ENCODE data around the gene DOCK3. TPM values are rescaled to one million over a fixed set of nuclear protein-coding genes. Genes with fewer than 3 reads are reported as not detected.
"Not testable (repeated sequence)": the region's sequence is repeated elsewhere in the genome, so short reads cannot be mapped to it uniquely, and the experiment has no call there.

The DOCK3 gene
- total RNA-seq, 1 donor from 2014 or later: 3.9 TPM

DNA sequence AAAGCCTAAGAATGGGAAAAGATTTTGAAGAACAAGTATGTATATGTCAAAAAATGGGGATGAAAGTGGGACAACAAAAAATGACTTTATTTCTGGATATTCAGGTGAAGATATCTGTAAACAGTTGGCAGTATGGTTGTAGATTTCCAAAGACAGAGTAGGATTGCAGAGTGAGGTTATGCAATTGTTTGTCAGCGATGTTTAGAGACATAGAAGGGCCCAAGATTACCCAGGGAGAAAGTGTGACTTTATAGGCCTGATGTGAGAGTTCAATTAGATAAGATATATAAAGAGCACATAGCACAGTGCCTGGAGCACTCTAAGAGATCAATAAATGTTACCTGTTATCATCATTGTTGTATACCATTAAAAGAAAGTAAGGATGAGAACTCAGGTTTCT lies 319.8 kb downstream of the DOCK3 start:
- DNase-seq (ENCODE audit: missing footprints) (no peak), ATAC-seq (no peak)
- intact Hi-C loops (cut with DNase I): no loop called here

DNA sequence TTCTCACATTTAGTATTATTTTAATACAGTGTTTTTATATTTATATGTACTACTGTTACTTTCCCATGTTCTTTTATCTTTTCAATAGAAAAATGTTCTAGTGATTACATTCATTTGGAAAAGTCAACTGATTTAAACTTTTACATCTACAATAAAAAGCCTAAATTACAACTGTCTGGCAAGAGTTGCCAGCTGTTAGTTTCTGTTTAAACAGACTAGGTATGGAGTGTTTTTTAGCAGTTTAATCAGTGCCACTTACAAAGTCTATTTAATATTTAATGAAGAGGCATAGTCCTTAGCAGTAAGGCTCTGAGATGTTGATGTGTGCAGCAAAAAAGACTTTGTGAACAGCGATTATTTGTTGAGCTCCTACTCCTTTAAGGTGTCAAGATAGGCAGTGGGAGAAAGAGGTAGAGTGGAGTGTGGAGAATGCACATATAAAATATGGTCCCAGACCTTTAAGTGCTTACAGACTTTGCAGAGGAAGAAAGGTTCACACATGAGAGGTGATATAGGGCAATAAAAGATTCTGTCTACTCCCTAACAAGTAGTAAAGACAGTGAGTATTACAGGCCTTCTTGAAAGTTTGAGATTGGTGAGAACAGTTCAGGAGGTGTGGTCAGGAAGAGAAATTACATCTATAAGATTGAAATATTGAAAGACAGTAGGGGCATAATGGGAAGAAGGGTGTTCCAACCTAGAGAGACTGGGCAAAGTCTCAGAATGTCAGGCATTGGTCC lies 320.5 kb downstream of the DOCK3 start:
- intact Hi-C loops (cut with DNase I): no loop called here
- no peak for ATAC-seq
- DNase-seq (ENCODE audit: missing footprints): no peak

DNA sequence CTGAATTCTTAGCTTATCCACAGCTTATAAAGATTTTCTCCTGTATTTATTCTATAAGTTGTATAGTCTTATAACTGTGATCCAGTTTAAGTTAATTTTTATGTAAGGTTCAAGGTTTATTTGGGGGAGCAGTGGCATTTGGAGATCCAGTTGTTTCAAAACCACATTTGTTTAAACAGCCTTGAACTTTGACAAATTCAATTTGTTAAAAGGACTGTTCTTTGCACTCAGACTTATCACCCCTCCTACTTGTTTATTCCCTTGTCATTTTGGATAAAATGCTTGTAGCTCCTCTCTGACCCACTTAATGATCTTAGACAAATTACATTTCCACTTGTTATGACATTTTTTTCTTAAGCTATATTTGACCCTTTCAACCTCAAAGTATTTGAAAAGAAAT lies 327.8 kb downstream of the DOCK3 start:
- no peak for DNase-seq (ENCODE audit: missing footprints)
- intact Hi-C loops (cut with DNase I): no loop called here
- ATAC-seq: no peak

DNA sequence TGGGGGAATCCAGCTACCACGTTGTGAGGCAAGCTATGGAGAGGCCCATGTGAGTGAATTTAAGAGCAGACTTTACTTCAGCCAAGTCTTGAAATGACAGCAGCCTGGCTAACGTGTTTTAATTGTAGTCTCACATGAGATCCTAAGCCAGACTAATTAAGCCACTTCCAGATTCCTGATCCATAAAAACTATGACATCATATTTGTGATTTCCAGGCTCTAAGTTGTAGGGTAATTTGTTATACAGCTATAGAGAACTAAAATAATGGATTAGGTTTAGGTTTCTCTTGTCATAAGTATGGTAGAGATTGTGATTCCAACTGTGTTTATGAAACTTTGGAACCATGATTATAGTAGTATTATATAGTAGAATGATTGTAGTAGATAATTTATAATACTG lies 329.5 kb downstream of the DOCK3 start:
- DNase-seq (ENCODE audit: missing footprints) (no peak), ATAC-seq (no peak)
- intact Hi-C loops (cut with DNase I): no loop called here

DNA sequence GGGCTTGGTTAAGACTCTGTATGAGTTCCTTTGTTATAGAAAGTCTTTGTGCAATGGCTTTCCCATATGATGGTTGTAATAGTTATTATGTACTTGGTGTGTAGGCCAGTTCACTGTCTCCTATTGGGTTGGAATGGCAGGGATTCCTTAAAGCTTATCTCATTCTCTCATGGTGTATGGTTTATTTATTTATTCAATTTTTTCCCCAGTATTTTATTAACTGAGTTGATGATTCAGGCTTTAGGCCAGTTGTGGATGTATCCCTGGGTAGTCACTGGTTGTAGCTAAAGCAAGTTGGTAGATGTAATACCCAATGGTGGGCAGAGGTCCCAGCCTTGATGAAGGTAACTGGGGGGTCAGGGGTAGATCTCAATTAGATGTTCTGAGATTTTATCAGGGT lies 349.4 kb downstream of the DOCK3 start:
- intact Hi-C loops (cut with DNase I): no loop called here
- DNase-seq (ENCODE audit: missing footprints) (no peak), ATAC-seq (no peak)

DNA sequence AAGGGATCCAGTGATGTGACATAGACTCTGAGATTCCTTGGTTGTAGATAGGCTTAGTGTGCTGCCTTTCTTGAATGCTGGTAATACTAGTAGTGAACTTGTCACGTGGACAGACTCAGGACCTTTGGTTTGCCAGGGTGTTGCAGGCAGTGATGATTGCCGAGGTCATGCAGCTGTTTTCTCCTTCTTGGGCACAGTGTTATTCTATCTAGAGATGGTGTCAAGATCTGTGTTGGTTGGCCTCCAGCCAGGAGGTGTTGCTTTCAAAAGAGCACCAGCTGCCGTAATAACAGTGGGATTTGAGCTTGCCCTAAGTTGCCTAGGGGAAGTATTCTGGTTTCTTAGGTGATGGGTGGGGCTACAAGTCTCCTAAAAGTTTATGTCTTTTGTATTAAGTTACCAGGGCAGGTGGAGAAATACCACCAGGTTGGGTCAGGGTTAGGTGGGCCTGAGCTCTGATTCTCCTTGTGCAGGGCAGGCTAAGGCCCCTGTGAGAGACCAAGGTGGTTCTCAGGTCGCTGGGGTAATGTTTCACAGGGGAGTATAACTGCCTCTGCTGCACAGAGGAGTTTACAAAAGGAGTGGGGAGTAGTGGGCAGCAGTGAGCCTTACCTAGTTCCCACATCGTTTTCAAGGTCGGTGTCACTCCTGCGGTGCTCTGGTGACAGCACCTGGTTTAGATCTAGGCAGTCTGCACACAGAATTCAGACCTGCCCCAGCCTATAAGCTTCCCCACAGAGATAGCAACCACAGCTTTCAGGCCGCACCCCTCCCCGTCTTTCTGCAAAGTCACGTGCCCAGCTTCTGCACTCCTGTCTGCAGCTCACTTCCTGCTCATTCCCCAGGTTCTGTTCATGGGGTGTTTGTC lies 350.3 kb downstream of the DOCK3 start:
- DNase-seq (ENCODE audit: missing footprints) (no peak), ATAC-seq (peak; percentile 28)
- intact Hi-C loops (cut with DNase I): no loop called here

DNA sequence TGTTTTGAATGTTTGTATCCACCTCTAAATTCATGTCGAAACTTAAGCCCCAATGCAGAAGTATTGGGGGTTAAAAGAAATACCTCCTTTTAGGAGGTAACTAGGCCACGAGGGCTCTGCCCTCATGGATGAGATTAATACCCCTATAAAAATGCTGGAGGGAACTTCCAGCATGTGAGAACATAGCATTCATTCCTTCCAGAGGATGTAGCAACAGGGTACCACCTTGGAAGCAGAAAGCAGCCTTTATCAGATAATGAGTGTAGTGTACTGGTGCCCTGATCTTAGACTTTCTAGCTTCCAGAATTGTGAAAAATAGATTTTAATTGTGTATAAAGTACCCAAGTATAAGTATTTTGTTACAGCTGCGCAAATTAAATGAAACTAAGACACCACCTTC lies 356.9 kb downstream of the DOCK3 start:
- intact Hi-C loops (cut with DNase I): no loop called here
- ATAC-seq: no peak
- DNase-seq (ENCODE audit: missing footprints): no peak

DNA sequence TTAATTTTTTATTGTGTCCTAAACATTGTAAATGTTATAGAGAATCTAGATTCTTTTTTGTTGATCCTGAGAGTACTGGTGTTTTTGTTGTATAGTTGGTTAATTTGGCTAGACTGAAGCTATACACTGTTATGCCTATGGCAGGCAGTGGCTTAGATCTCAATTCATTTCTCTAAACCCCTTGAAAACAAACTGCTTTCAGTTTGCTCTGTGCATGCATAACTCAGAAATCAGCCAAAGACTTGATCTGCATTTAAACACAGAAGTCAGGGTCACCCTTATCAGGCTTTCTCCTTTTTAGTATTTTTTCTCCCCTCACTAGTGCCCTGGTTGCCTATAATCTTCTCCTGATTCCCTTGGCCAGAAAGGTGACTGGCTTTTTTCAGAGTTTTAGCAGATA lies 360.9 kb downstream of the DOCK3 start:
- no peak for ATAC-seq
- intact Hi-C loops (cut with DNase I): no loop called here

DNA sequence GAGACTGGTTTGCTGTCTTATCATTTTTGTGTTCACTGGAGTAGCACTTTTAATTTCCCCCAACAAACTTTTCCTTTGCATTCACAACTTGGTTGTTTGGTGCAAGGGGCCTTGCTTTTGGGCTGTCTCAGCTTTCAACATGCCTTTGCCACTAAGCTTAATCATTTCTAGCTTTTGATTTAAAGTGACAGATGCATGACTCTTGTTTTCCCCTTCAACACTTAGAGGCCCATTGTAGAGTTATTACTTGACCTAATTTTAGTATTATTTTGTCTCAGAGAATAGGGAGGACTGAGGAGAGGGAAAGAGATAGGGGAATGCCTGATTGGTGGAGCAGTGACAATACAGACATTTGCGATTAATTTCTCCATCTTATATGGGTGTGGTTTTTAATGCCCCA lies 370.3 kb downstream of the DOCK3 start:
- DNase-seq (ENCODE audit: missing footprints): no peak
- ATAC-seq: no peak
- intact Hi-C loops (cut with DNase I): no loop called here

More for the DNA sequence above, 360.9 kb downstream of the DOCK3 start:
- no peak for DNase-seq (ENCODE audit: missing footprints)

DNA sequence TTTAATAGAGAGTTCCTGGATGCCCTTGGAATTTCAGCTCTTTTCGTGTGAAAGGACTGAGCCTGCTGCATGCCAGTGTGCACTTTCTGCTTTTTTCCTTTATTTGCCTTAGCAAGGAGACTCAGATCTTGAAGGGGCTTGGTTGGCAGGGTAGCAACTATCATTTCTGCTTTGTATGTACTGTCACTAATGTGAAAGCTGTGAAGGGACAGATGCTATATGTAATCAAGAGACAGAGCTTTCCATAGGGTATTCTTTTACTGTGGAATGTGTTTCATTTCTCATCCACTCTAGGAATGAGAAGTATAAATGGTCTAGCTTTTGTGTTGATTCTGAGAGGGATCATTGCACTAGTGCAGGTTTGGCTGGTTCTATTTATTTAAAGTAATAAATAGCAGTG lies 377.8 kb downstream of the DOCK3 start:
- ATAC-seq: no peak
- intact Hi-C loops (cut with DNase I): no loop called here
- no peak for DNase-seq (ENCODE audit: missing footprints)

DNA sequence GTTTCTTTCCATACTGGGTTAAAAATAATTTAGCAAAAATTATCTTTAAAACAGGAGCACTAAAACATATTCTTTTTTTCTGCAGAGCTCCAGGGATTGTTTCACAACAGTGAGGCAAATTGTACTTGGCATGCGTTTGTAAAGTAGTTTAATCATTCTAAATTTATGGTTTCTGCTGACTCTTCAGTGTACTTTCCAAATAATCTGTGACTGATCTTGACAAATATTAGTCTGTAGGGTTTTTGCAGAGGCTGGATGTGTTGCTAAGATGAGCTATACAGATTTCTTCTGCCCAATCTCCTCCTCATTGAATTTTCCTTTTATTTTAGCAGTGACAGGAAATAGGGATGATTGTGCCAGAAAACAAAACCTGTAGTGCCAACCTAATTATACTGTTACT lies 382.4 kb downstream of the DOCK3 start:
- ATAC-seq (no peak), DNase-seq (ENCODE audit: missing footprints) (no peak)
- intact Hi-C loops (cut with DNase I): no loop called here

DNA sequence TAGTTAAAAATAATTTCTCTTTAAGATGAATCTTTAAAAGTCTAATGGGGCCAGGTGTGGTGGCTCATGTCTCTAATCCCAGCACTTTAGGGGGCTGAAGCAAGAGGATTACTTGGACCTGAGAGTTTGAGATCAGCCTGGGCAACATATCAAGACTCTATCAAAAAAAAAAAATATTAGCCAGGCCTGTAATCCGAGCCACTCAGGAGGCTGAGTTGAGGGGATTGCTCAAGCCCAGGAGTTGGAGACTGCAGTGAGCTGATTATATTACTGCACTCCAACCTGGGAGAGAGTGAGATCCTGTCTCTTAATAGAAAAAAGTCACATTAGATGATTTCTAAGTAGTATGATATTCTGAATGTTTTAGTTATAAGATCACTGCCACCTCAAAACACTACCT lies 388.3 kb downstream of the DOCK3 start:
- intact Hi-C loops (cut with DNase I): no loop called here
- no peak for ATAC-seq

DNA sequence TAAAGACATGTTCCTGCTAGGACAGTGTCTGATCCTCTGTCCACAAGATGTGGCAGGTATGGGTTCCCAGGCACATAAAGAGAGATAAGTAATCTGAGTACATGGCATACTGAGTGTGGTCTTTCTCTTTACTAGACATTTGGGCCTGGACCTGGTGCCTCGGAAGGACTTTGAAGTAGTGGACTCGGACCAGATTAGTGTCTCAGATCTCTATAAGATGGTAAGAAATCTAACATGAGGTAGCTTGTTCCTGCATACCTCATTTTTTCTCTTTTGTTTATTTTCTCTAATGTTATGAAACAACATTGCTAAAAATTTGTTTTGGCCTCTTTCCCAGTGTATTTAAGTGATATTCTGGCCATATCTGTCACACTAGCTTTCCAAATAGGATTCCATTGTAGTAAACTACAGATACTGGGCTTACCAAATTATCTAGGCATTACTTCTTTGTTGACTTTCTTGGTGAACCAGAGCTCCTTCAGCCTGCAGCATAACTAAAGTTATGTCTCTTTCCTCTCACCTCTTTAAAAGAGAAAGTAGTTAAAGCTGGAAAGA lies 400.6 kb downstream of the DOCK3 start:
- no peak for ATAC-seq
- no peak for DNase-seq (ENCODE audit: missing footprints)
- intact Hi-C loops (cut with DNase I): no loop called here

More for the DNA sequence above, 388.3 kb downstream of the DOCK3 start:
- no peak for DNase-seq (ENCODE audit: missing footprints)

DNA sequence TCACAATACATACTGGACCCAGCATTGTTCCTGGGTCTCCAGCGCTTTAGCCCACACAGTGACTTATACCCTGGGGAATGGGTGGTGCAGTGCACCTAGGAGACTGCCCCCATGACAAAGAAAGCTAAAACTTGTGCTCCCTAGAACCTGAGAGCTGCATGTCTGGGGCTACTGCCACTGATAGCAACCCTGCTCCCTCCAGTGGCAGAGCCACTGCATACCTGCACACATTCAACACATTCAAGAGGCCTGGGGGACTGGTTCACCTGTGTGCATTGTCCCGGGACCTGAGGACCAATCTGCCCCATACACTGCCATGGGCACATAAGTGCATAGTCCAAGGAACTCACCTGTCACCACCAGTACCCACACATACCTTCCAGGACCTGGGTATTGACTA lies 407.6 kb downstream of the DOCK3 start:
- ATAC-seq: no peak
- no peak for DNase-seq (ENCODE audit: missing footprints)
- intact Hi-C loops (cut with DNase I): no loop called here

DNA sequence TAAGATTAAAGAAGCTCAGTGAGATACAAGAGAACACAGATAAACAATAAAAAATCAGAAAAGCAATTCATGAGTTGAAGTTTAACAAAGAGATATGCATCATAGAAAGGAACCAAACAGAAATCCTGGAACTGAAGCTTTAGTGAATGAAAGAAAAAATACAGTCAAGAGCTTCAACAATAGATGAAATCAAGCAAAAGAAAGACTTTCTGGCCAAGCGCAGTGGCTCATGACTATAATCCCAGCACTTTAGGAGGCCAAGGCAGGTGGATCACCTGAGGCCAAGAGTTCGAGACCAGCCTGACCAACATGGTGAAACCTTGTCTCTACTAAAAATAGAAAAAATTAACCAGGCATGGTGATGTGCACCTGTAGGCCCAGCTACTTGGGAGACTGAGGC lies 408.8 kb downstream of the DOCK3 start:
- intact Hi-C loops (cut with DNase I): no loop called here
- DNase-seq (ENCODE audit: missing footprints): no peak
- ATAC-seq: no peak

DNA sequence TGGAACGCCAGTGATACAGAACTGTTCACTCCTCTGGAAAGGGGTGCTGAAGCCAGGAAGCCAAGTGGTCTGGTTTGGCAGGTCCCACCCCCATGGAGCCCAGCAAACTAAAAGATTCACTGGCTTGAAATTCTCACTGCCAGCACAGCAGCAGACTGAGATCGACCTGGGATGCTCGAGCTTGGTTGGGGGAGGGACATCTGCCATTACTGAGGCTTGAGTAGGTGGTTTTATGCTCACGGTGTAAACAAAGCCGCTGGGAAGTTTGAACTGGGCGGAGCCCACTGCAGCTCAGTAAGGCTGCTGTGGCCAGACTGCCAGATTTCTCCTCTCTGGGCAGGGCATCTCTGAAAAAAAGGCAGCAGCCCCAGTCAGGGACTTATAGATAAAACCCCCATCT lies 417.4 kb downstream of the DOCK3 start:
- ATAC-seq; DNase-seq (ENCODE audit: missing footprints); intact Hi-C loops (cut with DNase I): not testable (repeated sequence)

DNA sequence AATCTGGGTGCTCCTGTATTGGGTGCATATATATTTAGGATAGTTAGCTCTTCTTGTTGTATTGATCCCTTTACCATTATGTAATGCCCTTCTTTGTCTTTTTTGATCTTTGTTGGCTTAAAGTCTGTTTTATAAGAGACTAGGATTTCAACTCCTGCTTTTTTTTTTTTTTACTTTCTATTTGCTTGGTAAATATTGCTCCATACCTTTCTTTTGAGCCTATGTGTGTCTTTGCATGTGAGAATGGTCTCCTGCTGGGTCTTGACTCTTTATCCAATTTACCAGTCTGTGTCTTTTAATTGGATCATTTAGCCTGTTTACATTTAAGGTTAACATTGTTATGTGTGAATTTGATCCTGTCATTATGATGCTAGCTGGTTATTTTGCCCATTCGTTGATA lies 420.1 kb downstream of the DOCK3 start:
- DNase-seq (ENCODE audit: missing footprints); ATAC-seq; intact Hi-C loops (cut with DNase I): not testable (repeated sequence)

DNA sequence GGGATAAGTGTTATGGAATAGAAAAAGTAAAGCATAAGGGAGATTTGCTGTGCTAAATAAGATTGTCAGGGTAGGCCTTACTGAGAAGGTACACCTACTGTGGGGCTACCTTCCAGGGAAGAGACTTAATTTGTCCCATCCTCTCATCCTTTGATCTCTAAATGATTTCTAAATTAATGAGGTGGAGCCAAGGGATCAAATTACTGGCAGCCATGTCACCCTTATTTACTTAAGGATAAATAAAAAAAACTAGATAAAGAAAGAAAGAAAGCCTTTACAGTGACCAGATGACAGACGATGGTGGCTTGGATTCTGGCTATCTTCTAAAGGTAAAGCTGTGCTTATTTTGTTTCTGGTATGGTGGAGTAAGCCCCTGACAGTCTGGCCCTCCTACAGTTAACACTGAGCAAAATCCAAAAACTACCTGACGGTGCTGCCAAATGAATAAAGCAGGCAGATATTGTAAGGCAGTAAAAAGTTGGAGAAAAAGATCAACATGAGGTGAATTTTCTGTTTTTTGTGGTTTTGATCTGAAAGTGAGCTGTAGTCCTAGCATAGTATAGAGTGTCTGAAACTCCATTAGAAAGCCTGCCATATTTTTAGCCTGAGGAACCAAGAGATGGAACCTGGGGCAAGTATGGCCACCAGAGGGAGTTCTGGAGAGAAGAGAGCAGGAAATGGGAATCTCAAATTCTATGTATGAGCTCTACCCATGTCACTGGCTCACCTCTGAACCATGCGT lies 425.2 kb downstream of the DOCK3 start:
- intact Hi-C loops (cut with DNase I): loop anchor here (5.0 kb wide), 1 partner anchor 272 kb away; no protein-coding TSS in a partner anchor
- DNase-seq (ENCODE audit: missing footprints): no peak

DNA sequence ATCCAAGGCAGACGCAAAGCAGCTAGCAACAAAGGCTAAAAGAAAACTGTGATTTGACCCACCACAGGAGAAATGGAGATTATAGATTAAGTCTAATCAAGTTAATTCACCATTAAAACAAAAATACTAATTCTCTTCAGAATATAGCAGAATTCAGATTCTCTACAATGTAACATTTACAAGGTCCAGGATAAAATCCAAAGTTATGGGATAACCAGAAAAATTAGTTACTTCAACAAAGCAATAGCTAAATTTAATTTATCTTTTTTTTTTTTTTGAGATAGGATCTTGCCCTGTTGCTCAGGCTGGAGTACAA lies 425.8 kb downstream of the DOCK3 start:
- DNase-seq (ENCODE audit: missing footprints) (no peak), ATAC-seq (no peak)
- intact Hi-C loops (cut with DNase I): loop anchor here (5.0 kb wide), 1 partner anchor 272 kb away; no protein-coding TSS in a partner anchor

More for the DNA sequence above, 425.2 kb downstream of the DOCK3 start:
- peak; percentile 52 for ATAC-seq

Data from Right ventricle myocardium inferior (tissue), 1 donor.